OCI-LY3 (cell line): ENCODE results near the gene PTPRC.

ENCODE experiments used
- H2AFZ ChIP-seq: fragments of 200-600, 300-600 bp; shearing (Covaris generic); 2 replicates; pipeline ENCODE4 v1.6.0; 2014; ENCODE audit warnings: antibody characterized with exemption, low read depth, low read length
- H3K27ac ChIP-seq: fragments of 200-600, 300-600 bp; sonication (generic); 2 replicates; pipeline ENCODE4 v1.5.1; 2014; ENCODE audit warnings: mild to moderate bottlenecking, low read length, moderate library complexity, mixed read lengths
- H3K27me3 ChIP-seq: fragments of 200-600, 300-600 bp; sonication (generic); 2 replicates; pipeline ENCODE4 v1.6.1; 2014; ENCODE audit warnings: low read depth, low read length, mixed read lengths
- H3K36me3 ChIP-seq: fragments of 200-600, 300-600 bp; sonication (generic); replicated peaks from 2 replicates; pipeline ENCODE3; 2014; ENCODE audit warnings: low read depth, low read length, mixed read lengths
- H3K4me1 ChIP-seq: fragments of 300-600, 200-600 bp; sonication (generic); 2 replicates; pipeline ENCODE4 v1.6.1; 2014; ENCODE audit warnings: low read length, mixed read lengths
- H3K4me2 ChIP-seq: fragments of 200-600, 300-600 bp; sonication (generic); 2 replicates; pipeline ENCODE4 v1.6.1; 2014; ENCODE audit warnings: low read length, mixed read lengths
- H3K4me3 ChIP-seq: fragments of 300-600, 200-600 bp; sonication (generic); 2 replicates; pipeline ENCODE4 v1.5.1; 2014; ENCODE audit warnings: antibody characterized with exemption, mild to moderate bottlenecking, low read length, moderate library complexity
- H3K79me2 ChIP-seq: fragments of 300-600, 200-600 bp; shearing (Covaris generic); 2 replicates; pipeline ENCODE4 v1.6.1; 2014; ENCODE audit warnings: mild to moderate bottlenecking, low read length, mixed read lengths
- H3K9ac ChIP-seq: fragments of 300-600, 200-600 bp; shearing (Covaris generic); 2 replicates; pipeline ENCODE4 v1.6.0; 2014; ENCODE audit warnings: mild to moderate bottlenecking, low read length, moderate library complexity
- H3K9me3 ChIP-seq: fragments of 200-600, 300-600 bp; shearing (Covaris generic); 2 replicates; pipeline ENCODE4 v1.6.1; 2014; ENCODE audit warnings: low read length, mixed read lengths; ENCODE audit not compliant: insufficient read depth
- H4K20me1 ChIP-seq: fragments of 200-600, 300-600 bp; sonication (generic); 2 replicates; pipeline ENCODE4 v1.6.1; 2016; ENCODE audit warnings: low read length, mixed read lengths; ENCODE audit not compliant: insufficient read depth
- CTCF ChIP-seq: fragments of 200-600, 300-600 bp; sonication (generic); IDR thresholded peaks from 2 replicates; pipeline ENCODE4 v1.5.1; 2014; ENCODE audit warnings: antibody characterized with exemption, low read length, low read depth
- EZH2phosphoT487 ChIP-seq: fragments of 200-600 bp; shearing (Covaris generic); IDR thresholded peaks from 2 replicates; pipeline ENCODE4 v1.6.1; 2018; ENCODE audit warnings: antibody characterized with exemption, mixed run types, low read depth

Gene PTPRC

GRCh38 chr1:198667807-198668206, 29.0 kb downstream of the PTPRC start:
- Histone ChIP-seq H3K4me2 (no peak overlapping the region), H4K20me1 (0 out of 2 replicates have a peak, but pooled peaks cover under 1% of the 10 kb centered on the region), H3K79me2 (peaks cover 38% of the 10 kb centered on the region), H3K27ac (no peak overlapping the region), H3K9me3 (no peaks in the 10 kb centered on the region), H3K4me3 (no peak overlapping the region), H2AFZ (no peak overlapping the region), H3K4me1 (peaks cover 58% of the 10 kb centered on the region), H3K27me3 (no peaks in the 10 kb centered on the region), H3K36me3 (peaks cover 35% of the 10 kb centered on the region), H3K9ac (no peak overlapping the region)
- TF ChIP-seq EZH2phosphoT487 (no peak), CTCF (no peak)

GRCh38 chr1:198669023-198669698, 30.3 kb downstream of the PTPRC start:
- Histone ChIP-seq H3K27me3 (no peaks in the 10 kb centered on the region), H3K4me3 (peak overlapping the region; percentile 23; the same call in 1 of the 2 replicates), H3K4me2 (peak overlapping the region; percentile 54), H3K79me2 (peaks cover 38% of the 10 kb centered on the region), H4K20me1 (no peaks in the 10 kb centered on the region), H3K9ac (peak overlapping the region; percentile 18; the same call in 1 of the 2 replicates), H3K27ac (peak overlapping the region; percentile 77), H2AFZ (no peak overlapping the region), H3K9me3 (no peaks in the 10 kb centered on the region), H3K36me3 (peaks cover 43% of the 10 kb centered on the region), H3K4me1 (peaks cover 57% of the 10 kb centered on the region)
- TF ChIP-seq EZH2phosphoT487 = no peak

GRCh38 chr1:198669771-198670170, 30.9 kb downstream of the PTPRC start:
- Histone ChIP-seq H3K9ac (peak overlapping the region; percentile 18; the same call in 1 of the 2 replicates), H3K27ac (peak overlapping the region; percentile 77), H2AFZ (no peak overlapping the region), H3K79me2 (peaks cover 34% of the 10 kb centered on the region), H3K36me3 (peaks cover 46% of the 10 kb centered on the region), H3K27me3 (no peaks in the 10 kb centered on the region), H4K20me1 (no peaks in the 10 kb centered on the region), H3K4me2 (peak overlapping the region; percentile 54), H3K9me3 (no peaks in the 10 kb centered on the region), H3K4me1 (peaks cover 54% of the 10 kb centered on the region), H3K4me3 (peak overlapping the region; percentile 23; the same call in 1 of the 2 replicates)
- TF ChIP-seq EZH2phosphoT487 (no peak), CTCF (no peak)

- Histone ChIP-seq H3K4me3 (peak overlapping the region; percentile 29), H3K9ac (peak overlapping the region; percentile 1; the same call in 1 of the 2 replicates), H3K27me3 (no peaks in the 10 kb centered on the region), H3K9me3 (no peaks in the 10 kb centered on the region), H3K79me2 (peaks cover 35% of the 10 kb centered on the region), H3K36me3 (peaks cover 51% of the 10 kb centered on the region), H2AFZ (no peak overlapping the region), H3K4me2 (peak overlapping the region; percentile 61), H3K4me1 (peaks cover 59% of the 10 kb centered on the region), H4K20me1 (no peaks in the 10 kb centered on the region), H3K27ac (peak overlapping the region; percentile 79)
- TF ChIP-seq CTCF (no peak), EZH2phosphoT487 (no peak)
Observed at GRCh38 chr1:198671136-198671535, 32.3 kb downstream of the PTPRC start.
